Fibroblast of the aortic adventitia (primary cell): ENCODE measurements around the gene OR2A25. TPM values are rescaled to one million over a fixed set of nuclear protein-coding genes. Genes with fewer than 3 reads are reported as not detected.
"Not testable (repeated sequence)": the region's sequence is repeated elsewhere in the genome, so short reads cannot be mapped to it uniquely, and the experiment has no call there.

Experiments used
- DNase-seq: peaks from one replicate; pipeline ENCODE4 v3.0.0-alpha.2; 2010; ENCODE audit warnings: low read depth
- H3K4me3 ChIP-seq: 2 replicates; pipeline ENCODE4 v1.5.1; 2011; ENCODE audit warnings: low read depth, mild to moderate bottlenecking, control low read depth, low read length, moderate library complexity
- total RNA-seq: library from RNA; depleted of rRNA; stranded (reverse); fragments of >200 nt; gene quantifications from 2 replicates; pipeline ENCODE4 v1.2.3, GENCODE V29; 2012; ENCODE audit warnings: low replicate concordance
- TF ChIP-seq, protein P1 (sequence below): IDR thresholded peaks from 2 replicates; pipeline ENCODE4 v1.5.1; 2011; ENCODE audit warnings: mild to moderate bottlenecking, low read length, control low read depth, inconsistent platforms; ENCODE audit not compliant: insufficient read depth

The OR2A25 gene
- total RNA-seq, 1 donor, result not detected

GRCh38 chr7:144036302-144036885 lies 33.2 kb upstream of the OR2A25 start:
- H3K4me3 ChIP-seq, result no peak overlapping the region
- TF ChIP-seq, protein P1, sequence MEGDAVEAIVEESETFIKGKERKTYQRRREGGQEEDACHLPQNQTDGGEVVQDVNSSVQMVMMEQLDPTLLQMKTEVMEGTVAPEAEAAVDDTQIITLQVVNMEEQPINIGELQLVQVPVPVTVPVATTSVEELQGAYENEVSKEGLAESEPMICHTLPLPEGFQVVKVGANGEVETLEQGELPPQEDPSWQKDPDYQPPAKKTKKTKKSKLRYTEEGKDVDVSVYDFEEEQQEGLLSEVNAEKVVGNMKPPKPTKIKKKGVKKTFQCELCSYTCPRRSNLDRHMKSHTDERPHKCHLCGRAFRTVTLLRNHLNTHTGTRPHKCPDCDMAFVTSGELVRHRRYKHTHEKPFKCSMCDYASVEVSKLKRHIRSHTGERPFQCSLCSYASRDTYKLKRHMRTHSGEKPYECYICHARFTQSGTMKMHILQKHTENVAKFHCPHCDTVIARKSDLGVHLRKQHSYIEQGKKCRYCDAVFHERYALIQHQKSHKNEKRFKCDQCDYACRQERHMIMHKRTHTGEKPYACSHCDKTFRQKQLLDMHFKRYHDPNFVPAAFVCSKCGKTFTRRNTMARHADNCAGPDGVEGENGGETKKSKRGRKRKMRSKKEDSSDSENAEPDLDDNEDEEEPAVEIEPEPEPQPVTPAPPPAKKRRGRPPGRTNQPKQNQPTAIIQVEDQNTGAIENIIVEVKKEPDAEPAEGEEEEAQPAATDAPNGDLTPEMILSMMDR, result no peak
- DNase-seq, result no peak

GRCh38 chr7:144037414-144038035 lies 32.1 kb upstream of the OR2A25 start:
- TF ChIP-seq, protein P1, result no peak
- no peak overlapping the region for H3K4me3 ChIP-seq
- DNase-seq, result no peak

DNA sequence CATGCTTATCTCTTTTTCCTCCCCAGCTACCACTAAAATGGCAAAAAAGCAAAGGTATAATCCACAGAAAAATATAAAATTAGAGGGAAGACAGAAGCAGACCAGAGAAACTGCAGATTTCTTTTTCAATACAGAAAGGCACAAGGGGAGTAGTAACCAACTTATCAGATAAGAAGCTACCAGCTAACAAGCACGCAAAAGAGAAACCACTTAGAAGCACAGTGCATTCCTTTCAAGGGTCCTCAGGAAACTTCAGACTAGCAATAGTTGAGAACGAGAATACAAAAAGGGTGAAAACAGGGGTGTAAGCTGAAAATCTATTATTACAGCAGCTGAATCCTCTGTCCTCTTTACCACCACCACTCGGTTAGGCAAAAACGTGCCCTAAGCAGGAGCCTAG lies 30.7 kb upstream of the OR2A25 start:
- DNase-seq, result no peak
- H3K4me3 ChIP-seq, result no peak overlapping the region
- TF ChIP-seq, protein P1, result no peak

DNA sequence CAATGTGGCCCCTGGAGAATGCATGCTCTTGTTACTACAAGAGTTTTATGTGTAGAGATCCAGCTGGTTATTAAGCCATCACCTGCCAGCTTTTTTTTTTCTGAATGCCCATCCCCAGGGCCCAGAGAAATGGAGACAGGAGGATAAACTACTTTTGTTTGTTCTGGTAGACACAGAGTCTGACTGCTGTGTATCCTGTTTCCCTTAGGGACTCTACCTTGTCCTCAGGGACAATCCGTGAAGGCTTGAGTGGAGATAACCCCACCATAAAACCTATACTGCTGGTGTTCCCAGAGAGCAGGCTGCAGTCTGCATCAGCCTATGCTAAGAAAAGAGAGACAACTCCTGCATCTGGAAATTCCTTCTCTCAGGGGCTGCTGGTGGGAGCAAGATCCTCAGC lies 21.0 kb upstream of the OR2A25 start, which contains the start of gene OR2A5:
Gene OR2A5, plus strand, starts transcription at position 301 of the 400 bp plus-strand sequence. CDS start 1,454 bp downstream, outside the sequence.
- no peak for DNase-seq
- H3K4me3 ChIP-seq, result no peak within 1 kb of the TSS
- TF ChIP-seq, protein P1, result no peak

- no peak for DNase-seq
- TF ChIP-seq, protein P1, result no peak
- no peak overlapping the region for H3K4me3 ChIP-seq
These were observed 20.1 kb upstream of the OR2A25 start for GRCh38 chr7:144049491-144049890.

- no peak for DNase-seq
- no peak overlapping the region for H3K4me3 ChIP-seq
- TF ChIP-seq, protein P1, result no peak
These were observed 19.5 kb upstream of the OR2A25 start for GRCh38 chr7:144050093-144050492.

DNA sequence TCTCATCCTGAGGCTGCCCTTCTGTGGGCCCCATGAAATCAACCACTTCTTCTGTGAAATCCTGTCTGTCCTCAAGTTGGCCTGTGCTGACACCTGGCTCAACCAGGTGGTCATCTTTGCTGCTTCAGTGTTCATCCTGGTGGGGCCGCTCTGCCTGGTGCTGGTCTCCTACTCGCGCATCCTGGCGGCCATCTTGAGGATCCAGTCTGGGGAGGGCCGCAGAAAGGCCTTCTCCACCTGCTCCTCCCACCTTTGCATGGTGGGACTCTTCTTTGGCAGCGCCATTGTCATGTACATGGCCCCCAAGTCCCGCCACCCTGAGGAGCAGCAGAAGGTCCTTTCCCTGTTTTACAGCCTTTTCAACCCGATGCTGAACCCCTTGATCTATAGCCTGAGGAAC lies 18.7 kb upstream of the OR2A25 start:
- not testable (repeated sequence) for DNase-seq, H3K4me3 ChIP-seq
